ENCODE measurements around the gene MYO16.

GRCh38 chr13:109150696-109151095, 521.3 kb downstream of the MYO16 start:
- TF ChIP-seq POLR2A (IDR thresholded peaks at IDR 0.05) = no peak
- no peak for TF ChIP-seq CTCF (IDR thresholded peaks at IDR 0.05)

All from ovary (tissue), 3 donors.